IMR-90 (cell line): ENCODE measurements around the gene SLC37A1. TPM values are rescaled to one million over a fixed set of nuclear protein-coding genes. Genes with fewer than 3 reads are reported as not detected.

Experiments
- ATAC-seq: fragments of 200-7000 bp; cut with Tn5 transposase; 2 replicates; pipeline ENCODE4 v1.9.1; 2020; ENCODE audit warnings: low read depth, mild to moderate bottlenecking, moderate library complexity
- BruUV-seq: library from RNA; stranded (reverse); fragments of 400-500 nt; replicated peaks from 2 replicates; lab custom pipeline; 2021; lab: Mats Ljungman, UMichigan
- CTCF ChIA-PET: fragments of 300-600 bp; formaldehyde crosslinking; extraction: SDS; loops from one replicate; lab custom pipeline; 2021; ENCODE audit warnings: antibody characterized with exemption; lab: Yijun Ruan, JAX
- POLR2A ChIA-PET: fragments of 300-600 bp; sonication (Branson Sonifier 250); formaldehyde crosslinking; loops from one replicate; lab custom pipeline; 2022; ENCODE audit warnings: antibody characterized with exemption; ENCODE audit not compliant: unreplicated experiment; lab: Charles Lee
- DNase-seq: peaks from one replicate; pipeline ENCODE4 v3.0.0; 2013
- H2AFZ ChIP-seq: replicated peaks from 2 replicates; pipeline ENCODE3; 2013; ENCODE audit warnings: low read length, mild to moderate bottlenecking; ENCODE audit not compliant: poor library complexity
- H2AK5ac ChIP-seq: 2 replicates; pipeline ENCODE4 v1.6.1; 2013; ENCODE audit warnings: low read depth, low read length, inconsistent platforms
- H2AK9ac ChIP-seq: replicated peaks from 2 replicates; pipeline ENCODE3; 2013; ENCODE audit warnings: mild to moderate bottlenecking, low read depth, low read length, moderate library complexity; ENCODE audit not compliant: poor library complexity
- H2BK120ac ChIP-seq: 2 replicates; pipeline ENCODE4 v1.6.1; 2013; ENCODE audit warnings: low read depth, low read length, inconsistent platforms
- H2BK15ac ChIP-seq: 3 replicates; pipeline ENCODE4 v1.6.1; 2013; ENCODE audit warnings: low read depth, low read length, inconsistent platforms
- H2BK20ac ChIP-seq: 2 replicates; pipeline ENCODE4 v1.6.1; 2013; ENCODE audit warnings: low read depth, mild to moderate bottlenecking, inconsistent platforms, low read length, moderate library complexity
- H2BK5ac ChIP-seq: 2 replicates; pipeline ENCODE4 v1.6.1; 2013; ENCODE audit warnings: mild to moderate bottlenecking, low read depth, low read length, inconsistent platforms; ENCODE audit not compliant: poor library complexity, severe bottlenecking
- H3K14ac ChIP-seq: replicated peaks from 2 replicates; pipeline ENCODE4 v1.6.1; 2013; ENCODE audit warnings: low read depth, low read length, inconsistent platforms
- H3K18ac ChIP-seq: 2 replicates; pipeline ENCODE4 v1.6.1; 2013; ENCODE audit warnings: low read depth, low read length, control low read depth
- H3K23ac ChIP-seq: 2 replicates; pipeline ENCODE4 v1.6.1; 2013; ENCODE audit warnings: low read depth, low read length, inconsistent platforms
- H3K27ac ChIP-seq: 2 replicates; pipeline ENCODE4 v1.5.1; 2013; ENCODE audit warnings: mild to moderate bottlenecking, control low read depth, low read length; ENCODE audit not compliant: insufficient read depth
- H3K27me3 ChIP-seq: 2 replicates; pipeline ENCODE4 v1.6.1; 2013; ENCODE audit warnings: low read length; ENCODE audit not compliant: control insufficient read depth, insufficient read depth
- H3K36me3 ChIP-seq: 2 replicates; pipeline ENCODE4 v1.6.1; 2013; ENCODE audit warnings: low read length, mixed read lengths; ENCODE audit not compliant: control insufficient read depth, insufficient read depth
- H3K4ac ChIP-seq: 2 replicates; pipeline ENCODE4 v1.6.1; 2013; ENCODE audit warnings: low read depth, low read length, inconsistent platforms
- H3K4me1 ChIP-seq: 2 replicates; pipeline ENCODE4 v1.6.1; 2013; ENCODE audit warnings: low read length, mixed read lengths; ENCODE audit not compliant: control insufficient read depth, insufficient read depth
- H3K4me2 ChIP-seq: 2 replicates; pipeline ENCODE4 v1.6.1; 2013; ENCODE audit warnings: low read depth, mild to moderate bottlenecking, control low read depth, low read length, moderate library complexity
- H3K4me3 ChIP-seq: 2 replicates; pipeline ENCODE4 v1.5.1; 2013; ENCODE audit warnings: low read depth, mild to moderate bottlenecking, control low read depth, low read length, moderate library complexity; ENCODE audit not compliant: insufficient read depth
- H3K56ac ChIP-seq: 2 replicates; pipeline ENCODE4 v1.6.1; 2013; ENCODE audit warnings: low read length, inconsistent platforms; ENCODE audit not compliant: insufficient read depth; ENCODE audit errors: extremely low read depth
- H3K79me1 ChIP-seq, 2 experiments: 2 replicates each; pipeline ENCODE4 v1.6.1; 2013; ENCODE audit warnings: low read length in 2 of 2, inconsistent platforms in 1 of 2, low read depth in 1 of 2
- H3K9ac ChIP-seq: 2 replicates; pipeline ENCODE4 v1.6.1; 2013; ENCODE audit warnings: low read depth, low read length, control low read depth
- H3K9me1 ChIP-seq: 2 replicates; pipeline ENCODE4 v1.6.1; 2013; ENCODE audit warnings: low read length, inconsistent platforms; ENCODE audit not compliant: insufficient read depth
- H3K9me3 ChIP-seq: 2 replicates; pipeline ENCODE4 v1.6.1; 2013; ENCODE audit warnings: low read length; ENCODE audit not compliant: control insufficient read depth, insufficient read depth
- H4K20me1 ChIP-seq: 2 replicates; pipeline ENCODE4 v1.6.1; 2013; ENCODE audit warnings: low read length, inconsistent platforms; ENCODE audit not compliant: insufficient read depth
- H4K5ac ChIP-seq: 2 replicates; pipeline ENCODE4 v1.6.1; 2013; ENCODE audit warnings: mild to moderate bottlenecking, low read depth, low read length, control low read depth
- H4K8ac ChIP-seq, 2 experiments: 2 replicates each; pipeline ENCODE4 v1.6.1; 2013; ENCODE audit warnings: low read depth in 2 of 2, low read length in 2 of 2, control low read depth in 1 of 2, inconsistent platforms in 1 of 2
- H4K91ac ChIP-seq: 2 replicates; pipeline ENCODE4 v1.6.1; 2013; ENCODE audit warnings: low read depth, low read length, inconsistent platforms; ENCODE audit not compliant: insufficient read depth
- CEBPB ChIP-seq: IDR thresholded peaks from 2 replicates; pipeline ENCODE4 v1.6.1; 2012; ENCODE audit warnings: low read depth, low read length, improper control_type of control experiment
- MXI1 ChIP-seq: IDR thresholded peaks from 2 replicates; pipeline ENCODE4 v1.6.1; 2012; ENCODE audit warnings: low read depth, mild to moderate bottlenecking, low read length, moderate library complexity, borderline replicate concordance
- RAD21 ChIP-seq: IDR thresholded peaks from 2 replicates; pipeline ENCODE4 v1.6.1; 2012; ENCODE audit warnings: low read length, improper control_type of control experiment
- WGBS, 2 experiments: methylation state at CpG; one replicate each; pipeline versions ENCODE4 v1.1.5 to v1.1.7; 2013; ENCODE audit warnings: missing lambda C conversion rate in 2 of 2; ENCODE audit not compliant: insufficient read length in 1 of 2; ENCODE audit errors: extremely low coverage in 2 of 2; 5-methylcytosine and 5-hydroxymethylcytosine counted together
- dilution Hi-C: fragments of 300-500 bp; cut with HindIII; formaldehyde crosslinking; loops from one replicate; pipeline ENCODE4 v1.14.3; 2018; ENCODE audit warnings: low sequenced_read_pairs; ENCODE audit not compliant: unreplicated experiment
- in situ Hi-C: fragments of 300-500 bp; cut with MboI; formaldehyde crosslinking; loops from 3 replicates; pipeline ENCODE4 v1.14.3; 2019; ENCODE audit warnings: low sequenced_read_pairs, inconsistent platforms, mixed read lengths
- intact Hi-C: fragments of 100-400 bp; cut with micrococcal nuclease; formaldehyde crosslinking; loops from 2 replicates; pipeline ENCODE4 v1.10.0; 2022
- polyA plus RNA-seq, 3 experiments: library from polyadenylated mRNA; depleted of rRNA; stranded (reverse); fragments of >200 nt; gene quantifications; 2 replicates each; pipeline ENCODE4 v1.2.3, GENCODE V29; 2012; ENCODE audit warnings: low replicate concordance in 1 of 3
- total RNA-seq: library from RNA; depleted of rRNA; stranded (reverse); fragments of >200 nt; gene quantifications from 2 replicates; pipeline ENCODE4 v1.2.3, GENCODE V29; 2012

Gene SLC37A1
- total and polyA plus RNA-seq, 2 of the 4 experiments (the other 2 are of a cell fraction) = 0.36 to 0.48 TPM

DNA sequence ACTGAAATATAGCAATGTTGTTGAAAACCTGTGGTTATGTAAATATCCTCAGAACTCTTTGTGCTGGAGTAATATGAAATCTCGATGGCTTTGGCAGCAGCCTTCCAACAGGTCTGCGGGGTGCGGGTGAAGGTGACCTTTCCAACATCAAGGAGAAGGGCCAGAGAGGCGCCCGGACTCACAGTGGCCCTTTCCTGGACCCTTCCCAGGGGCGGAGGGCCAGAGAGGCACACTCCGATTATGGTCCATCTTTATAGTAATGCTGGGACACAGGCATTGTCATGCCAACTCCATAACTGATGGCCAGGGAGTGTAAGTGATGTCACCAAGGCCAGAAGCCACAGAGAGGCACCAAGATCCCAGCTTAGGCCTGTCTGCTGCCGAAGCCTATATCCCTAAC, 18.1 kb downstream of the SLC37A1 start:
- Histone ChIP-seq H4K20me1 (no peaks in the 10 kb centered on the region), H3K36me3 (no peaks in the 10 kb centered on the region), H3K4me1 (no peaks in the 10 kb centered on the region), H3K14ac (no peak overlapping the region), H2BK20ac (no peak overlapping the region), H3K9me3 (no peaks in the 10 kb centered on the region), H3K4me2 (no peak overlapping the region), H3K4me3 (no peak overlapping the region), H2BK5ac (no peak overlapping the region), H3K18ac (no peak overlapping the region), H4K91ac (no peak overlapping the region), H2AFZ (no peak overlapping the region), H3K4ac (no peak overlapping the region), H3K9ac (no peak overlapping the region), H3K23ac (no peak overlapping the region), H2BK15ac (no peak overlapping the region), H2BK120ac (no peak overlapping the region), H4K8ac (no peak overlapping the region), H3K27ac (no peak overlapping the region), H2AK9ac (no peak overlapping the region), H2AK5ac (no peak overlapping the region), H3K79me1 (no peaks in the 10 kb centered on the region), H4K5ac (no peak overlapping the region), H3K9me1 (no peaks in the 10 kb centered on the region), H3K27me3 (peaks cover 23% of the 10 kb centered on the region; the same call in 1 of the 2 replicates), H3K56ac (no peak overlapping the region)
- DNase-seq = no peak
- POLR2A ChIA-PET = no interaction called here
- no peak for TF ChIP-seq MXI1
- no peak for TF ChIP-seq CEBPB
- no peak for TF ChIP-seq RAD21
- WGBS, 2 experiments = 75% methylated on average over 7 of the region's 8 CpGs; no CpG with 5 or more reads in 1 of the 2 experiments
- CTCF ChIA-PET = no interaction called here
- no peak for ATAC-seq
- no TSS peak for BruUV-seq
- dilution Hi-C loops (no loop called here), intact Hi-C loops (no loop called here), in situ Hi-C loops (no loop called here)
